CD14-positive monocyte (primary cell): Measurements from ENCODE around the gene GAREM1. TPM values are rescaled to one million over a fixed set of nuclear protein-coding genes. Genes with fewer than 3 reads are reported as not detected.

ENCODE experiments used
- DNase-seq, 3 donors: peaks; one replicate each; pipeline ENCODE4 v3.0.0-alpha.2; 2011 to 2022
- H2AFZ ChIP-seq: 2 replicates; pipeline ENCODE4 v1.6.0; 2012; ENCODE audit warnings: mild to moderate bottlenecking, low read depth, low read length, inconsistent platforms; ENCODE audit not compliant: insufficient read depth, poor library complexity, severe bottlenecking
- H3K27ac ChIP-seq, 2 donors: 1 replicate in 1 of 2; 2 replicates in 1 of 2; pipeline ENCODE4 v1.5.1; 2012 to 2013; ENCODE audit warnings: low read length in 2 of 2, control low read depth in 1 of 2, inconsistent platforms in 1 of 2, low read depth in 1 of 2, mild to moderate bottlenecking in 1 of 2
- H3K27me3 ChIP-seq, 2 donors: one replicate each; pipeline versions ENCODE4 v1.6.0 to v1.6.1; 2011 to 2013; ENCODE audit warnings: low read length in 2 of 2; ENCODE audit not compliant: control insufficient read depth in 2 of 2, insufficient read depth in 2 of 2
- H3K36me3 ChIP-seq, 2 donors: replicated peaks in 1 of 2; 1 replicate in 1 of 2; 2 replicates in 1 of 2; pipeline versions ENCODE4 v1.5.1 to v1.6.1; 2012 to 2013; ENCODE audit warnings: low read length in 2 of 2, control low read depth in 1 of 2, inconsistent platforms in 1 of 2, mild to moderate bottlenecking in 1 of 2; ENCODE audit not compliant: insufficient read depth in 2 of 2, control insufficient read depth in 1 of 2
- H3K4me1 ChIP-seq, 2 donors: 1 replicate in 1 of 2; 2 replicates in 1 of 2; pipeline versions ENCODE4 v1.5.1 to v1.6.1; 2012 to 2013; ENCODE audit warnings: low read length in 2 of 2, control low read depth in 1 of 2, inconsistent platforms in 1 of 2, mild to moderate bottlenecking in 1 of 2, moderate library complexity in 1 of 2; ENCODE audit not compliant: insufficient read depth in 2 of 2, control insufficient read depth in 1 of 2
- H3K4me2 ChIP-seq: replicated peaks from 2 replicates; pipeline ENCODE3; 2012; ENCODE audit warnings: low read length, moderate library complexity, mild to moderate bottlenecking; ENCODE audit not compliant: poor library complexity, severe bottlenecking; ENCODE audit errors: extremely low read depth
- H3K4me3 ChIP-seq, 3 experiments: fragments of 200-600 bp in 1 of 3; sonication (generic) in 1 of 3; replicated peaks in 1 of 3; 1 replicate in 2 of 3; 2 replicates in 1 of 3; pipeline ENCODE4 v1.5.1; 2011 to 2013; ENCODE audit warnings: low read length in 3 of 3, mild to moderate bottlenecking in 3 of 3, control low read depth in 2 of 3, low read depth in 2 of 3, inconsistent platforms in 1 of 3, moderate library complexity in 1 of 3
- H3K79me2 ChIP-seq: 2 replicates; pipeline ENCODE4 v1.6.0; 2012; ENCODE audit warnings: mild to moderate bottlenecking, control low read depth, inconsistent platforms, low read length, moderate library complexity; ENCODE audit not compliant: insufficient read depth
- H3K9ac ChIP-seq: 2 replicates; pipeline ENCODE4 v1.6.0; 2017; ENCODE audit warnings: low read length, mild to moderate bottlenecking; ENCODE audit not compliant: insufficient read depth, poor library complexity, severe bottlenecking
- H3K9me3 ChIP-seq, 2 donors: replicated peaks in 1 of 2; 1 replicate in 1 of 2; 2 replicates in 1 of 2; pipeline versions ENCODE4 v1.5.1 to v1.6.1; 2012 to 2013; ENCODE audit warnings: low read length in 2 of 2, control low read depth in 1 of 2; ENCODE audit not compliant: control insufficient read depth in 1 of 2, insufficient read depth in 1 of 2
- H4K20me1 ChIP-seq: 2 replicates; pipeline ENCODE4 v1.6.0; 2012; ENCODE audit warnings: mild to moderate bottlenecking, low read length, control low read depth, moderate library complexity; ENCODE audit not compliant: insufficient read depth
- H3K27ac Mint-ChIP-seq, 7 donors: one replicate each; pipeline ENCODE4 v1.8.0; 2020; ENCODE audit warnings: mild to moderate bottlenecking in 7 of 7, mixed read lengths in 7 of 7, moderate library complexity in 6 of 7, inconsistent platforms in 2 of 7
- H3K27me3 Mint-ChIP-seq, 3 donors: one replicate each; pipeline ENCODE4 v1.8.0; 2021 to 2022; ENCODE audit warnings: low read depth in 3 of 3, mild to moderate bottlenecking in 3 of 3, mixed read lengths in 3 of 3, moderate library complexity in 3 of 3, inconsistent platforms in 1 of 3
- H3K36me3 Mint-ChIP-seq, 2 donors: one replicate each; pipeline ENCODE4 v1.8.0; 2020; ENCODE audit warnings: mixed read lengths in 2 of 2, inconsistent platforms in 1 of 2, mild to moderate bottlenecking in 1 of 2
- H3K4me1 Mint-ChIP-seq: one replicate; pipeline ENCODE4 v1.8.0; 2020; ENCODE audit warnings: mild to moderate bottlenecking, mixed read lengths
- H3K4me3 Mint-ChIP-seq, 2 donors: one replicate each; pipeline ENCODE4 v1.8.0; 2020; ENCODE audit warnings: mild to moderate bottlenecking in 2 of 2, mixed read lengths in 2 of 2, moderate library complexity in 1 of 2
- H3K9me3 Mint-ChIP-seq, 7 donors: one replicate each; pipeline ENCODE4 v1.8.0; 2020 to 2022; ENCODE audit warnings: mixed read lengths in 7 of 7, mild to moderate bottlenecking in 6 of 7, moderate library complexity in 6 of 7, inconsistent platforms in 2 of 7
- CTCF ChIP-seq: fragments of 200-600 bp; IDR thresholded peaks from one replicate; pipeline ENCODE4 v1.8.0; 2022; ENCODE audit warnings: antibody characterized with exemption, mild to moderate bottlenecking
- WGBS: methylation state at CpG from one replicate; pipeline ENCODE4 v1.1.5; 2013; ENCODE audit warnings: missing lambda C conversion rate; ENCODE audit not compliant: insufficient coverage; 5-methylcytosine and 5-hydroxymethylcytosine counted together
- intact Hi-C, 2 donors: fragments of 100-400 bp; cut with micrococcal nuclease; formaldehyde crosslinking; loops; one replicate each; pipeline versions ENCODE4 v1.15.0 to v1.15.1; 2023
- polyA plus RNA-seq, 3 donors: library from polyadenylated mRNA; depleted of rRNA in 1 of 3; unstranded in 2 of 3; stranded (reverse) in 1 of 3; fragments of 300-500 nt in 2 of 3; fragments of >200 nt in 1 of 3; fragmentation: Illumina TruSeq in 2 of 3; gene quantifications; 1 replicate in 2 of 3; 2 replicates in 1 of 3; pipeline ENCODE4 v1.2.3, GENCODE V29; 2012 to 2021

GAREM1 gene
- polyA plus RNA-seq, 3 donors, result 0.24 TPM; not detected in 2

GRCh38 chr18:32358529-32358928 lies 112.2 kb downstream of the GAREM1 start:
- H3K9me3 Mint-ChIP-seq, result peaks cover 0 to 3% (median 0%) of the 10 kb centered on the region in 7 donors
- Histone ChIP-seq H3K9me3 (no peaks in the 10 kb centered on the region), H4K20me1 (no peaks in the 10 kb centered on the region), H3K4me3 (no peak overlapping the region), H2AFZ (no peak overlapping the region), H3K4me1 (no peaks in the 10 kb centered on the region), H3K4me2 (no peak overlapping the region), H3K79me2 (no peaks in the 10 kb centered on the region), H3K9ac (no peak overlapping the region), H3K27me3 (no peaks in the 10 kb centered on the region), H3K36me3 (no peaks in the 10 kb centered on the region), H3K27ac (no peak overlapping the region)
- no peak for TF ChIP-seq CTCF
- peaks cover 5% of the 10 kb centered on the region for H3K4me1 Mint-ChIP-seq
- no peaks in the 10 kb centered on the region for H3K27me3 Mint-ChIP-seq
- DNase-seq, result no peak
- no peak overlapping the region for H3K27ac Mint-ChIP-seq
- no peak overlapping the region for H3K4me3 Mint-ChIP-seq
- intact Hi-C loops, result no loop called here
- no peaks in the 10 kb centered on the region for H3K36me3 Mint-ChIP-seq
- 100% methylated on average over 6 of the region's 9 CpGs for WGBS

- Histone ChIP-seq H3K4me2 (no peak overlapping the region), H3K27ac (no peak overlapping the region), H3K36me3 (no peaks in the 10 kb centered on the region), H3K4me3 (no peak overlapping the region), H3K79me2 (no peaks in the 10 kb centered on the region), H3K9ac (no peak overlapping the region), H2AFZ (no peak overlapping the region), H3K9me3 (no peaks in the 10 kb centered on the region), H3K4me1 (no peaks in the 10 kb centered on the region), H3K27me3 (no peaks in the 10 kb centered on the region), H4K20me1 (no peaks in the 10 kb centered on the region)
- WGBS, result 97% methylated on average over 3 of the region's 8 CpGs
- DNase-seq, result no peak
- Mint-ChIP-seq H3K4me3 (no peak overlapping the region), H3K4me1 (peaks cover 5% of the 10 kb centered on the region), H3K27ac (no peak overlapping the region), H3K27me3 (no peaks in the 10 kb centered on the region), H3K9me3 (peaks cover 0 to 3% (median 0%) of the 10 kb centered on the region in 7 donors), H3K36me3 (no peaks in the 10 kb centered on the region)
- intact Hi-C loops, result no loop called here
- no peak for TF ChIP-seq CTCF
These were observed 112.6 kb downstream of the GAREM1 start for GRCh38 chr18:32358075-32358474.
